ENCODE measurements around the gene DCP1A. TPM values are rescaled to one million over a fixed set of nuclear protein-coding genes. Genes with fewer than 3 reads are reported as not detected.

The DCP1A gene
- total and polyA plus RNA-seq, 2 of the 13 experiments (the other 11 are each of a cell fraction or from before 2014, with no cell fraction given), result 14.2 to 41.2 TPM

GRCh38 chr3:53258600-53259426, 88.5 kb downstream of the DCP1A start:
- in situ Hi-C loops (cut with HindIII; ENCODE audit: extremely low pct_ligation_motif_present, low pct_unique_long_range_greater_than_20kb), result no loop called here
- Histone ChIP-seq H3K27ac (ENCODE audit: extremely low read length, insufficient read depth, low read length) (no peak overlapping the region), H3K4me3 (replicated peaks in 1 of 3; ENCODE audit: insufficient read depth in 1 of 3, low read depth in 2 of 3, low read length in 3 of 3) (no peak overlapping the region), H2AFZ (ENCODE audit: low read length) (no peak overlapping the region), H4K20me1 (ENCODE audit: insufficient read depth, low read length) (peaks cover 10% of the 10 kb centered on the region), H3K36me3 (replicated peaks in 1 of 2; ENCODE audit: control insufficient read depth in 1 of 2, insufficient read depth in 2 of 2, low read length in 2 of 2) (no peaks in the 10 kb centered on the region), H3K9me3 (ENCODE audit: low read length) (no peaks in the 10 kb centered on the region), H3K9ac (ENCODE audit: insufficient read depth, low read depth, low read length) (peak overlapping the region; percentile 11; the same call in 1 of the 2 replicates), H3K4me2 (ENCODE audit: low read depth, low read length) (peak overlapping the region; percentile 64), H3K27me3 (ENCODE audit: control insufficient read depth in 1 of 2, insufficient read depth in 2 of 2, low read length in 2 of 2) (no peaks in the 10 kb centered on the region; a peak in 1 of 5 replicates), H3K4me1 (ENCODE audit: insufficient read depth, low read length) (peaks cover 80% of the 10 kb centered on the region), H3K79me2 (ENCODE audit: insufficient read depth, low read length) (peaks cover 18% of the 10 kb centered on the region)
- intact Hi-C loops (cut with micrococcal nuclease; ENCODE audit: unreplicated experiment), result loop anchor here (5.0 kb wide), 1 partner anchor 37 kb away; no protein-coding TSS in a partner anchor
- no peak for FAIRE-seq
- BruUV-seq (replicated peaks), result no TSS peak
- 57% methylated on average over 8 of the region's 8 CpGs for WGBS (ENCODE audit: low lambda C conversion rate)
- ATAC-seq, result no peak
- peak; percentile 47 for DNase-seq (ENCODE audit: low spot score)
- CTCF ChIA-PET (ENCODE audit: low intra/inter-chr PET ratio, low total read pairs), result no interaction called here
- POLR2A ChIA-PET, result interaction anchor here (2.1 kb wide), 1 partner anchor 11 kb away, joined by 11 read pairs; no protein-coding TSS in a partner anchor
- TF ChIP-seq MAFG (CRISPR knock-in tag; IDR thresholded peaks at IDR 0.05) (no peak), ZNF530 (CRISPR knock-in tag; IDR thresholded peaks at IDR 0.05; ENCODE audit: low read depth) (no peak), ZBTB20 (CRISPR knock-in tag; IDR thresholded peaks at IDR 0.05; ENCODE audit: borderline replicate concordance, low read depth) (peak; percentile 22; the same call in 1 of the 2 replicates), IRF9 (CRISPR knock-in tag; IDR thresholded peaks at IDR 0.05; ENCODE audit: borderline replicate concordance) (0 out of 2 replicates have a peak, but pooled peaks have one; percentile 35), KDM6A (CRISPR knock-in tag; IDR thresholded peaks at IDR 0.05; ENCODE audit: low read depth) (no peak), EED (CRISPR knock-in tag; IDR thresholded peaks at IDR 0.05) (no peak), MYC (CRISPR knock-in tag; IDR thresholded peaks at IDR 0.05; ENCODE audit: borderline replicate concordance) (peak; percentile 72; the same call in 1 of the 2 replicates), SOX5 (CRISPR knock-in tag; IDR thresholded peaks at IDR 0.05; ENCODE audit: borderline replicate concordance) (peak; percentile 44; the same call in 1 of the 2 replicates), ZBTB10 (CRISPR knock-in tag; IDR thresholded peaks at IDR 0.05; ENCODE audit: borderline replicate concordance) (no peak), ERF (CRISPR knock-in tag; IDR thresholded peaks at IDR 0.05) (peak; percentile 59; the same call in 1 of the 2 replicates), CENPBD1 (CRISPR knock-in tag; IDR thresholded peaks at IDR 0.05; ENCODE audit: borderline replicate concordance, low read depth) (no peak), RERE (CRISPR knock-in tag; IDR thresholded peaks at IDR 0.05; ENCODE audit: low read depth) (no peak), RCOR2 (CRISPR knock-in tag; IDR thresholded peaks at IDR 0.05) (no peak)
